ENCODE results near the gene PKHD1.

The PKHD1 gene

DNA sequence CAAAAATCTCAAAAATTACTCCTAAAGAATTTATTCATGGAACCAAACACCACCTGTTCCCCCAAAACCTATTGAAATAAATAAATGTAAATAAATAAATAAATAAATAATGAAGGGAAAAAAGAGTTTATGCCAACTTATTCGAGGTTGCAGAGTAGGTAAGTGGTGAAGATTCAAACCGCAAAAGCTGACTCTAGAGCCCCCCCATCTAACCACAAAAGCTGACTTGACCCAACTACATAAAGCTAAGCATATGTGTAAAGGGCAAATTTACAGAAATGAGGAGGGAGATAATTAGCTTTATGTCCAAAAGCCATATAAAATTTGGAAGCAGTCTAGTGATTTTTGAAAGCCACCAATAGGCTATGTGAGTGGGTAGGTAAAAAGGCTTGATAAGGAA lies 486.9 kb downstream of the PKHD1 start:
- Histone ChIP-seq H3K9ac (ENCODE audit: low read length) (no peak overlapping the region), H3K4me3 (ENCODE audit: low read depth, low read length, poor library complexity, severe bottlenecking) (no peak overlapping the region), H3K4me1 (ENCODE audit: insufficient read depth, low read length, severe bottlenecking) (no peaks in the 10 kb centered on the region), H3K9me3 (ENCODE audit: low read length) (no peaks in the 10 kb centered on the region), H3F3A (ENCODE audit: insufficient read depth, low read length) (no peaks in the 10 kb centered on the region), H2AFZ (ENCODE audit: low read length) (no peak overlapping the region), H3K4me2 (ENCODE audit: low read length) (no peak overlapping the region), H3K27me3 (ENCODE audit: insufficient read depth, low read length) (no peaks in the 10 kb centered on the region; the same call in 1 of the 2 replicates), H3K27ac (ENCODE audit: low read depth, low read length, poor library complexity, severe bottlenecking) (no peak overlapping the region), H4K20me1 (ENCODE audit: insufficient read depth, low read length) (no peaks in the 10 kb centered on the region), H3K36me3 (ENCODE audit: insufficient read depth, low read length) (no peaks in the 10 kb centered on the region), H3K9me2 (ENCODE audit: low read depth, low read length) (no peaks in the 10 kb centered on the region), H3K79me2 (ENCODE audit: insufficient read depth, low read length) (no peaks in the 10 kb centered on the region)
- TF ChIP-seq, protein P1, sequence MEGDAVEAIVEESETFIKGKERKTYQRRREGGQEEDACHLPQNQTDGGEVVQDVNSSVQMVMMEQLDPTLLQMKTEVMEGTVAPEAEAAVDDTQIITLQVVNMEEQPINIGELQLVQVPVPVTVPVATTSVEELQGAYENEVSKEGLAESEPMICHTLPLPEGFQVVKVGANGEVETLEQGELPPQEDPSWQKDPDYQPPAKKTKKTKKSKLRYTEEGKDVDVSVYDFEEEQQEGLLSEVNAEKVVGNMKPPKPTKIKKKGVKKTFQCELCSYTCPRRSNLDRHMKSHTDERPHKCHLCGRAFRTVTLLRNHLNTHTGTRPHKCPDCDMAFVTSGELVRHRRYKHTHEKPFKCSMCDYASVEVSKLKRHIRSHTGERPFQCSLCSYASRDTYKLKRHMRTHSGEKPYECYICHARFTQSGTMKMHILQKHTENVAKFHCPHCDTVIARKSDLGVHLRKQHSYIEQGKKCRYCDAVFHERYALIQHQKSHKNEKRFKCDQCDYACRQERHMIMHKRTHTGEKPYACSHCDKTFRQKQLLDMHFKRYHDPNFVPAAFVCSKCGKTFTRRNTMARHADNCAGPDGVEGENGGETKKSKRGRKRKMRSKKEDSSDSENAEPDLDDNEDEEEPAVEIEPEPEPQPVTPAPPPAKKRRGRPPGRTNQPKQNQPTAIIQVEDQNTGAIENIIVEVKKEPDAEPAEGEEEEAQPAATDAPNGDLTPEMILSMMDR (IDR thresholded peaks at IDR 0.05; ENCODE audit: low read length): no peak
- no peak for TF ChIP-seq EZH2 (IDR thresholded peaks at IDR 0.05; ENCODE audit: borderline replicate concordance, low read length)

DNA sequence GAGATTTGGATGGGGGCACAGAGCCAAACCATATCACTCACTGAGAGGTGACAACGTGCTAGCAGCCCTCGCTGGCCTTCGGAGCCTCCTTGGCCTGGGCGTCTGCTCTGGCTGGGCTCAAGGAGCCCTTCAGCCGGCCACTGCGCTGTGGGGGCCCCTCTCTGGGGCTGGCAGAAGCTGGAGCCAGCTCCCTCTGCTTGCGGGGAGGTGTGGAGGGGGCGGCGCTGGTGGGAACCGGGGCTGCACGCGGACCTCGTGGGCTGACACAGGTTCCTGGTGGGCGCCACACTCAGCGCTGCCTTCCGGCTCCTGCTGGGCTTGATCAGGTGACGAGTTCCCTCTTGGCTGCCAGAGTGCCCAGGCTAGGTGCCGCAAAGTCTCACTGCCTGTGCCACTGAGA lies 489.2 kb downstream of the PKHD1 start:
- no peaks in the 10 kb centered on the region for H3K9me3 ChIP-seq (ENCODE audit: low read length)
- H3K36me3 ChIP-seq (ENCODE audit: insufficient read depth, low read length): no peaks in the 10 kb centered on the region
- H3K4me2 ChIP-seq (ENCODE audit: low read length): no peak overlapping the region
- no peaks in the 10 kb centered on the region for H4K20me1 ChIP-seq (ENCODE audit: insufficient read depth, low read length)
- no peak overlapping the region for H3K9ac ChIP-seq (ENCODE audit: low read length)
- no peaks in the 10 kb centered on the region for H3K79me2 ChIP-seq (ENCODE audit: insufficient read depth, low read length)
- no peak for TF ChIP-seq EZH2 (IDR thresholded peaks at IDR 0.05; ENCODE audit: borderline replicate concordance, low read length)
- TF ChIP-seq, protein P1 (IDR thresholded peaks at IDR 0.05; ENCODE audit: low read length): no peak
- no peak overlapping the region for H2AFZ ChIP-seq (ENCODE audit: low read length)
- H3K27ac ChIP-seq (ENCODE audit: low read depth, low read length, poor library complexity, severe bottlenecking): no peak overlapping the region
- H3K9me2 ChIP-seq (ENCODE audit: low read depth, low read length): no peaks in the 10 kb centered on the region
- H3K4me3 ChIP-seq (ENCODE audit: low read depth, low read length, poor library complexity, severe bottlenecking): no peak overlapping the region
- H3F3A ChIP-seq (ENCODE audit: insufficient read depth, low read length): no peaks in the 10 kb centered on the region
- H3K4me1 ChIP-seq (ENCODE audit: insufficient read depth, low read length, severe bottlenecking): no peaks in the 10 kb centered on the region
- H3K27me3 ChIP-seq (ENCODE audit: insufficient read depth, low read length): no peaks in the 10 kb centered on the region

DNA sequence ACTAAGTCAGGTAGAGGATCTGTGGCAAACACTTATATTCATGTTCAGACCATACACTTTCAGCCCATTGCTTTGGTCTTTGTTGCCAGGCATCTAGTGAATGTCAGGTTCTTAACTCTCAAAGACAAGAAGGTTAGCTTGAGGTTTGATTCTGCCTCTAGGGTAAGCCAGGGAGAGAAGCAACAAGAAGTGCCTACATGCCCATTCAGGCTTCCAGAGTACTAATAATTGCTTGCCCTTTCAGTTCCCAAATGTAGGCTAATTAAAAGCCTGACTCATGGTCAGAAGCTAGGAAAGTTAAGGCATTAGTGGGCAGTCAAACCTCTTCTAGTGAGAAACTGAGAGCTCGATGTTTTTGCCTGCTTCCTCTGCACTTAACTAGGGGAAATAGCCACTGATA lies 492.4 kb downstream of the PKHD1 start:
- no peaks in the 10 kb centered on the region for H4K20me1 ChIP-seq (ENCODE audit: insufficient read depth, low read length)
- no peaks in the 10 kb centered on the region for H3K9me2 ChIP-seq (ENCODE audit: low read depth, low read length)
- H3K27ac ChIP-seq (ENCODE audit: low read depth, low read length, poor library complexity, severe bottlenecking): no peak overlapping the region
- H3K4me2 ChIP-seq (ENCODE audit: low read length): no peak overlapping the region
- no peak overlapping the region for H3K9ac ChIP-seq (ENCODE audit: low read length)
- no peaks in the 10 kb centered on the region for H3K4me1 ChIP-seq (ENCODE audit: insufficient read depth, low read length, severe bottlenecking)
- H3K36me3 ChIP-seq (ENCODE audit: insufficient read depth, low read length): no peaks in the 10 kb centered on the region
- H3K4me3 ChIP-seq (ENCODE audit: low read depth, low read length, poor library complexity, severe bottlenecking): no peak overlapping the region
- H3K9me3 ChIP-seq (ENCODE audit: low read length): no peaks in the 10 kb centered on the region
- no peaks in the 10 kb centered on the region for H3K27me3 ChIP-seq (ENCODE audit: insufficient read depth, low read length)
- H2AFZ ChIP-seq (ENCODE audit: low read length): no peak overlapping the region
- no peak for TF ChIP-seq EZH2 (IDR thresholded peaks at IDR 0.05; ENCODE audit: borderline replicate concordance, low read length)
- TF ChIP-seq, protein P1 (IDR thresholded peaks at IDR 0.05; ENCODE audit: low read length): no peak
- no peaks in the 10 kb centered on the region for H3K79me2 ChIP-seq (ENCODE audit: insufficient read depth, low read length)
- H3F3A ChIP-seq (ENCODE audit: insufficient read depth, low read length): no peaks in the 10 kb centered on the region

Measured in OCI-LY1 (cell line).